ENCODE data around the gene FBXW2. TPM values are rescaled to one million over a fixed set of nuclear protein-coding genes. Genes with fewer than 3 reads are reported as not detected.

The FBXW2 gene
- polyA plus RNA-seq, 1 donor: 45.5 TPM

- Histone ChIP-seq H3K27me3 (ENCODE audit: control insufficient read depth, insufficient read depth, low read length) (no peaks in the 10 kb centered on the region), H3K4me3 (ENCODE audit: low read length) (no peak overlapping the region), H3K27ac (ENCODE audit: low read length) (peak overlapping the region; percentile 67), H3K9me3 (ENCODE audit: control insufficient read depth, low read depth, low read length) (no peaks in the 10 kb centered on the region), H3K36me3 (ENCODE audit: control insufficient read depth, insufficient read depth, low read length) (no peaks in the 10 kb centered on the region), H3K4me1 (ENCODE audit: control insufficient read depth, insufficient read depth, low read length) (peaks cover 18% of the 10 kb centered on the region)
- peak; percentile 54 to 70 for DNase-seq
- WGBS (ENCODE audit: insufficient coverage, low lambda C conversion rate): no CpG with 5 or more reads among the region's 2 CpGs
These were observed 76.0 kb downstream of the FBXW2 start for GRCh38 chr9:120717176-120717575.

DNA sequence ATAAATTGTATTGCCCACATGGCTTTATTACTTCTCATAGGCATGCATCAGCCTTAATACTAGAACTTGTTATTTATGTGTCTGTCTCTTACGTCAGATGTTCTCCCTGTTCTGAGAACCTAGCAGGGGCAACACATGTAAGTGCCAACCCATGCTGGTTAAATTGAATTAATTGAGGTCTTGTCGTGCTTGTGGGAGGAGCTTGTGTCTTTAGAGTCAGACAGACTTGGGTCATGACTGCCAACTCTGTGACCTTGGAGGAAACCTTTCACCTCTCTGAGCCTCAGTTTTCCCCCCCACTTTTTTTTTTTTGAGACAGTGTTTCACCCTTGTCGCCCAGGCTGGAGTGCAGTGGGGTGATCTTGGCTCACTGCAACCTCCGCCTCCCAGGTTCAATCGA lies 76.7 kb downstream of the FBXW2 start:
- Histone ChIP-seq H3K27me3 (ENCODE audit: control insufficient read depth, insufficient read depth, low read length) (no peaks in the 10 kb centered on the region), H3K4me3 (ENCODE audit: low read length) (no peak overlapping the region), H3K27ac (ENCODE audit: low read length) (peak overlapping the region; percentile 67), H3K9me3 (ENCODE audit: control insufficient read depth, low read depth, low read length) (no peaks in the 10 kb centered on the region), H3K4me1 (ENCODE audit: control insufficient read depth, insufficient read depth, low read length) (peaks cover 18% of the 10 kb centered on the region), H3K36me3 (ENCODE audit: control insufficient read depth, insufficient read depth, low read length) (no peaks in the 10 kb centered on the region)
- DNase-seq: no peak
- WGBS (ENCODE audit: insufficient coverage, low lambda C conversion rate): no CpG with 5 or more reads among the region's 5 CpGs

- no peaks in the 10 kb centered on the region for H3K36me3 ChIP-seq (ENCODE audit: control insufficient read depth, insufficient read depth, low read length)
- DNase-seq: peak in 1 of 2 donors; percentile 41
- H3K9me3 ChIP-seq (ENCODE audit: control insufficient read depth, low read depth, low read length): no peaks in the 10 kb centered on the region
- H3K27me3 ChIP-seq (ENCODE audit: control insufficient read depth, insufficient read depth, low read length): no peaks in the 10 kb centered on the region
- WGBS (ENCODE audit: insufficient coverage, low lambda C conversion rate): 30% methylated on average over 2 of the region's 14 CpGs
- peak overlapping the region; percentile 62 for H3K27ac ChIP-seq (ENCODE audit: low read length)
- H3K4me3 ChIP-seq (ENCODE audit: low read length): peak overlapping the region; percentile 72
- H3K4me1 ChIP-seq (ENCODE audit: control insufficient read depth, insufficient read depth, low read length): peaks cover 18% of the 10 kb centered on the region
These were observed 77.8 kb downstream of the FBXW2 start for GRCh38 chr9:120715389-120715924.

- Histone ChIP-seq H3K4me1 (ENCODE audit: control insufficient read depth, insufficient read depth, low read length) (peaks cover 18% of the 10 kb centered on the region), H3K27ac (ENCODE audit: low read length) (peak overlapping the region; percentile 62), H3K4me3 (ENCODE audit: low read length) (peak overlapping the region; percentile 72), H3K36me3 (ENCODE audit: control insufficient read depth, insufficient read depth, low read length) (no peaks in the 10 kb centered on the region), H3K27me3 (ENCODE audit: control insufficient read depth, insufficient read depth, low read length) (no peaks in the 10 kb centered on the region), H3K9me3 (ENCODE audit: control insufficient read depth, low read depth, low read length) (no peaks in the 10 kb centered on the region)
- DNase-seq: peak in 1 of 2 donors; percentile 24
- no CpG with 5 or more reads among the region's 30 CpGs for WGBS (ENCODE audit: insufficient coverage, low lambda C conversion rate)
These were observed 78.3 kb downstream of the FBXW2 start for GRCh38 chr9:120714846-120715388.

DNA sequence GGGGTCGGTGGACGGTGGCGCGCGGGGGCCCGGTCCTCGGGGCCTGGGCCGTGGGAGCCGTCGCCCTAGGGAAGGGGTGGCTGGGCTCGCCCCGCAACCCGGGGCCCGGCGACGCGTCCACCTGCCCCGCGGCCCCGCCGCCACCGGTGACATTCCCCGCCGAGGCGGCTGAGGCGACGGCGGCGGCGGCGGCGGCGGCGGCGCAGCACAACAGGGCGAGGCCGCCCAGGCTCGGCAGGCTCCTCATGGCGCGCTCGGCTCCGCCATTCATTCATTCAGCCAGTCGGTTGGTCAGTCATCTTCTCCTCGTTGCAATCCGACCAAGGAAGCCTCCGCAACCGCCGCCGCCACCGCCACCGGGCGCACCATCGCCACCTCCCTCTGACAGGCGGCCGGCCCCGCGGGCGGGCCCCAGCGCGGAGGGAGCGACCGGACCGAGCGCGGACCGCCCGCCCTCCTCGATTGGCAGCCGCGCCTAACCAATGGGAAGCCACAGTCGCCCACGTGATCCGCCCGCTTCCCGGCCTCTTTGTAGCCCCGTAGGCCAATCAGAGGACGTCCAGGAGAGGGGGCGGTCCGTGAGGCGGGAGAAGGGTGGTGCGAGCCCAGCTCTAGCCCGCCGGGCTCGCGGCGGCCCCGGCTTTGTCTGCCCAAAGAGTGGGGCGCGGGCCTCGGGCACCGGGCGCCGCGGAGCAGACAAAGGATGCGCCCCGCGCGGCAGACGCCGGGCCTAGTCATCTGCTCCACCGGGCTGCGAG lies 78.9 kb downstream of the FBXW2 start, which contains the start of gene MEGF9:
Gene MEGF9 (minus strand): TSS at position 383 of the 758 bp plus-strand sequence. CDS start 112 bp downstream, at position 271.
- H3K4me3 ChIP-seq (ENCODE audit: low read length): peak within 1 kb of the TSS; percentile 77
- DNase-seq: peak; percentile 97 to 99
- H3K36me3 ChIP-seq (ENCODE audit: control insufficient read depth, insufficient read depth, low read length): no peaks in the 10 kb centered on the region
- WGBS (ENCODE audit: insufficient coverage, low lambda C conversion rate): no CpG with 5 or more reads among the region's 102 CpGs
- no peaks in the 10 kb centered on the region for H3K9me3 ChIP-seq (ENCODE audit: control insufficient read depth, low read depth, low read length)
- H3K27ac ChIP-seq (ENCODE audit: low read length): peak within 1 kb of the TSS; percentile 85
- H3K27me3 ChIP-seq (ENCODE audit: control insufficient read depth, insufficient read depth, low read length): no peaks in the 10 kb centered on the region
- H3K4me1 ChIP-seq (ENCODE audit: control insufficient read depth, insufficient read depth, low read length): peaks cover 18% of the 10 kb centered on the region

DNA sequence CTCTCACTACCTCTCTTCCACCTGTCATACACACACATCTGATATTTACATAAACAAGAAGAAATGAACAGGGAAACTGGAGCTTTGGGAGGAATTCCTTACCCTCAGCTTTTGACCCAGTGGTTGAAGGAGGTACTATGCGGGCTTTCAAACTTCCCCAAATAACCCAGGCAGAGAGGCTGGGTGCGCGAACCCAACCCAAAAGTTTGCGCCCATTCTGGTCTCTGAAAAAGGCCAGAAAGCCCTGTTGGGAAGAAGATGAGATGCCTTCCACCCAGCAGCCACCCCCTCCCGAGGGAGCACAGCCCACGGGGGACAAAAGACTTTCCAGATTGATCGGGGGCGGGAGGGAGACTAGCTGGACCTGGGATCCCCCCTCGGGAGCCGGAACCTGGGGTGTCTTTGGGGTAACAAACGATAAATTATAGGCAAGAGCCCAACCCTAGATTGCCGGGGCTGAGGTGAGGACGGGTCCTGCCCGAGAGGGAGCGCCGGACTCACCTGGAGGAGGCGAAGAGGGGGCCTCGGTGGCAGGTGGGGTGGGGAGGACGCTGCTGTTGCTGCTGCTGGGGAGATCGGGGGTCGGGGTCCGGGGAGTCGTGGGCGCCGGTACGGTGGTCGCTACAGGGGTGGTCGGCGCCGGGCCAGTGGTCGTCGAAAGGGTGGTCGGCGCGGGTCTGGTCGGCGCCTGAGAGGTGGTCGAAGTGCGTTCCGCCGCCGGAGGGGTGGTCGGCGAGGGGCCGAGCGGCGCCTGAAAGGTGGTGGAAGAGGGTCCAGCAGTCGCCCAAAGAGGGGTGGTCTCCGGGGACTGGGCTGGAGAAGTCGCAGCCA lies 79.7 kb downstream of the FBXW2 start:
- no CpG with 5 or more reads among the region's 50 CpGs for WGBS (ENCODE audit: insufficient coverage, low lambda C conversion rate)
- peak in 1 of 2 donors; percentile 45 for DNase-seq
- H3K9me3 ChIP-seq (ENCODE audit: control insufficient read depth, low read depth, low read length): no peaks in the 10 kb centered on the region
- peak overlapping the region; percentile 85 for H3K27ac ChIP-seq (ENCODE audit: low read length)
- no peaks in the 10 kb centered on the region for H3K27me3 ChIP-seq (ENCODE audit: control insufficient read depth, insufficient read depth, low read length)
- H3K4me3 ChIP-seq (ENCODE audit: low read length): peak overlapping the region; percentile 77
- peaks cover 2% of the 10 kb centered on the region for H3K36me3 ChIP-seq (ENCODE audit: control insufficient read depth, insufficient read depth, low read length)
- H3K4me1 ChIP-seq (ENCODE audit: control insufficient read depth, insufficient read depth, low read length): peaks cover 18% of the 10 kb centered on the region

DNA sequence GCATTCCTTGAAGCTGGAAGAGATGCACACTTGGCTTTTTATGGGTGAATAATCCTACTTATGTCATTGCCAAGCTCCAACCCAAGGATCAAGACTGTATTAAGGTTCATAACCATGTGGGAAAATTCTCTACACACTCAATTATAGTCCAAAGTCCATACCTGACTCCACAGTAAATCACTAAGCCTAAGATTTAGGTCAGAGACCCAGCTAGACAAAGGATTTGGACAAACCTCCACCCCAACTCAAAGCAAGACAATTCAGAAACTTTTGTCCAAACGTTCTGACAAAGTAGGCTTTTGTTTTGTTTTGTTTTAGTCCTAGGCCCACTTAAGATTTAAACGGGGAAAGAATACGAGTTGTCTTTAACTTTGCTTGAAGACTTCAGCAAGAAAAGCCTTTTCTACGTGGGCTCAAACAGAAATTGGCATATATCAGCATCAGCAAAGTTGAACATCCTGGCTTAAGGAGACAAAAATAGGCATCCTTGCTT lies 80.6 kb downstream of the FBXW2 start:
- 40% methylated on average over 1 of the region's 4 CpGs for WGBS (ENCODE audit: insufficient coverage, low lambda C conversion rate)
- Histone ChIP-seq H3K9me3 (ENCODE audit: control insufficient read depth, low read depth, low read length) (no peaks in the 10 kb centered on the region), H3K36me3 (ENCODE audit: control insufficient read depth, insufficient read depth, low read length) (peaks cover 2% of the 10 kb centered on the region), H3K27me3 (ENCODE audit: control insufficient read depth, insufficient read depth, low read length) (no peaks in the 10 kb centered on the region), H3K4me3 (ENCODE audit: low read length) (peak overlapping the region; percentile 77), H3K27ac (ENCODE audit: low read length) (peak overlapping the region; percentile 85), H3K4me1 (ENCODE audit: control insufficient read depth, insufficient read depth, low read length) (peaks cover 16% of the 10 kb centered on the region)
- peak; percentile 62 to 84 for DNase-seq

DNA sequence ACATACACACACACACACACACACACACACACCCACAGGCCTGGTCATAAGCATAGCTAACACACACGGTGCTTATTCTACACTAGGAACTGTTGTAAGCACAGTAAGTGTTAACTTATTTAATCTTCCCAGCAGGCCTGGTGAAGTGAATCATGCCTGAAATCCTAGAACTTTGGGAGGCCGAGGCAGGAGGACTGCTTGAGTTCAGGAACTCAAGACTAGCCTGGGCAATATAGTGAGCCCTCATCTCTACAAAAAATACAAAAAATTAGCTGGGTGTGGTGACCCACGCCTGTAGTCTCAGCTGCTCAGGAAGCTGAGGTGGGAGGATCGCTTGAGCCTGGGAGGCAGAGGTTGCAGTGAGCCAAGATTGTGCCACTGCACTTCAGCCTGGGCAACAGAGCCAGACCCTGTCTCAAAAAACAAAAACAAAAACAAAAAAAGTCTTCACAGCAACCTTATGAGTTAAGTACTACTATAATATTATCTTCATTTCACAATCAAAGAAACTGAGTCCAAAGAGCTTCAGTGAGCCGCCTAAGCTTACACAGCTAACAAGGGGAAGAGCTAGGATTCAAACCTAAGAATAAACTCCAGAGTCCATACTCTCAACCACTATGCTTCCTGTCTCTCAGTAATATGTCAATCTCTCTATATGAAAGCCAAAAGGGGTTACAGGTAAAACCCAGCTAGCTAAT lies 81.2 kb downstream of the FBXW2 start:
- peaks cover 15% of the 10 kb centered on the region for H3K4me1 ChIP-seq (ENCODE audit: control insufficient read depth, insufficient read depth, low read length)
- H3K36me3 ChIP-seq (ENCODE audit: control insufficient read depth, insufficient read depth, low read length): peaks cover 2% of the 10 kb centered on the region
- DNase-seq: no peak
- peak overlapping the region; percentile 85 for H3K27ac ChIP-seq (ENCODE audit: low read length)
- H3K9me3 ChIP-seq (ENCODE audit: control insufficient read depth, low read depth, low read length): no peaks in the 10 kb centered on the region
- WGBS (ENCODE audit: insufficient coverage, low lambda C conversion rate): no CpG with 5 or more reads among the region's 5 CpGs
- H3K4me3 ChIP-seq (ENCODE audit: low read length): peak overlapping the region; percentile 77
- no peaks in the 10 kb centered on the region for H3K27me3 ChIP-seq (ENCODE audit: control insufficient read depth, insufficient read depth, low read length)

DNA sequence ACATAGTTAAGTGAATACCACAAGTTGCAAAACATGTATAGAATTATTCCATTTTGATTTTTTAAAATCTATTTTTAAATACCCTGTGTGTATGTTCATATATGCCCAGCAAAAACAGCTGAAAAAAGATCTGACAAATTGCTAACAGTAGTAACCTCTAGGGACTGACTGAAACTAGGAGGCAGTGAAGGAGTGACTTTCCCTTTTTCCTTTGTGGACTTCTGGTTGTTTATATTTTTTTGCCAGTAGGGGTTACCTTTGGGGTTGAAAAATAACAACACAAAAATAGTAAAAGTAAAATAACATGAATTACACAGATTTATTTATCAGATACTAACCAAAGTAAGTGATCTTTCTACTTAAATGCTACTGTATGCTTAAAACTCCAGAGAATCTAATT lies 81.9 kb downstream of the FBXW2 start:
- Histone ChIP-seq H3K4me1 (ENCODE audit: control insufficient read depth, insufficient read depth, low read length) (peaks cover 9% of the 10 kb centered on the region), H3K27ac (ENCODE audit: low read length) (peak overlapping the region; percentile 85), H3K4me3 (ENCODE audit: low read length) (no peak overlapping the region), H3K27me3 (ENCODE audit: control insufficient read depth, insufficient read depth, low read length) (no peaks in the 10 kb centered on the region), H3K36me3 (ENCODE audit: control insufficient read depth, insufficient read depth, low read length) (peaks cover 2% of the 10 kb centered on the region), H3K9me3 (ENCODE audit: control insufficient read depth, low read depth, low read length) (no peaks in the 10 kb centered on the region)
- DNase-seq: no peak

Data from large intestine (tissue), 3 donors.